Ammon's horn (tissue), 1 donor: ENCODE data around the gene TENT4A.

Source experiments
- DNase-seq: peaks from one replicate; pipeline ENCODE4 v3.0.0-alpha.2; 2016; ENCODE audit warnings: low spot score

Gene TENT4A

GRCh38 chr5:6700685-6701355 lies 12.4 kb upstream of the TENT4A start:
- no peak for DNase-seq

- no peak for DNase-seq
Measured at GRCh38 chr5:6701491-6701890, 11.7 kb upstream of the TENT4A start.

GRCh38 chr5:6702633-6703032 lies 10.6 kb upstream of the TENT4A start:
- no peak for DNase-seq

GRCh38 chr5:6703806-6704205 lies 9.4 kb upstream of the TENT4A start:
- no peak for DNase-seq

GRCh38 chr5:6704361-6704851 lies 8.8 kb upstream of the TENT4A start:
- no peak for DNase-seq

- DNase-seq: no peak
Measured at GRCh38 chr5:6705088-6705487, 8.1 kb upstream of the TENT4A start.

- no peak for DNase-seq
Measured at GRCh38 chr5:6705959-6706358, 7.3 kb upstream of the TENT4A start.

GRCh38 chr5:6707852-6708251 lies 5.4 kb upstream of the TENT4A start:
- DNase-seq: no peak

- DNase-seq: no peak
Measured at GRCh38 chr5:6708814-6709213, 4.4 kb upstream of the TENT4A start.

GRCh38 chr5:6710070-6710469 lies 3.2 kb upstream of the TENT4A start:
- no peak for DNase-seq

GRCh38 chr5:6710551-6711318 lies 2.5 kb upstream of the TENT4A start:
- no peak for DNase-seq

GRCh38 chr5:6711409-6712141 lies 1.7 kb upstream of the TENT4A start:
- DNase-seq: no peak

GRCh38 chr5:6712142-6712576 lies 1.1 kb upstream of the TENT4A start:
- DNase-seq: peak; percentile 54

GRCh38 chr5:6712577-6713273 lies 507 bp upstream of the TENT4A start:
- DNase-seq: peak; percentile 97

- DNase-seq: no peak
Measured at GRCh38 chr5:6714226-6715041, 1.2 kb downstream of the TENT4A start.

GRCh38 chr5:6715271-6715670 lies 2.0 kb downstream of the TENT4A start:
- DNase-seq: no peak

GRCh38 chr5:6715758-6716628 lies 2.8 kb downstream of the TENT4A start:
- no peak for DNase-seq

GRCh38 chr5:6716629-6717149 lies 3.5 kb downstream of the TENT4A start:
- no peak for DNase-seq

- no peak for DNase-seq
Measured at GRCh38 chr5:6717247-6717646, 4.0 kb downstream of the TENT4A start.

GRCh38 chr5:6717687-6718086 lies 4.5 kb downstream of the TENT4A start:
- DNase-seq: no peak
